Ovary (tissue), 9 donors: Measurements from ENCODE around the gene CXCR5. TPM values are rescaled to one million over a fixed set of nuclear protein-coding genes. Genes with fewer than 3 reads are reported as not detected.

Experiments
- DNase-seq, 5 donors: peaks; one replicate each; pipeline ENCODE4 v3.0.0-alpha.2; 2019 to 2020
- H3K27ac ChIP-seq, 2 donors: fragments of 200-600 bp; one replicate each; pipeline versions ENCODE4 v1.5.1 to v1.8.0; 2019 to 2022
- H3K27me3 ChIP-seq: fragments of 200-600 bp; one replicate; pipeline ENCODE4 v1.8.0; 2022
- H3K36me3 ChIP-seq: fragments of 200-600 bp; sonication (generic); one replicate; pipeline ENCODE4 v1.5.1; 2019
- H3K4me1 ChIP-seq: one replicate; pipeline ENCODE4 v1.8.1; 2013; ENCODE audit warnings: mild to moderate bottlenecking, moderate library complexity; ENCODE audit not compliant: insufficient read depth
- H3K4me3 ChIP-seq: fragments of 200-600 bp; sonication (generic); one replicate; pipeline ENCODE4 v1.5.1; 2017
- H3K9me3 ChIP-seq, 2 donors: fragments of 200-600 bp in 1 of 2; sonication (generic) in 1 of 2; one replicate each; pipeline versions ENCODE4 v1.5.1 to v1.8.1; 2013 to 2019; ENCODE audit warnings: mild to moderate bottlenecking in 1 of 2, moderate library complexity in 1 of 2
- CTCF ChIP-seq, 3 donors: fragments of 450-650 bp in 2 of 3; fragments of 200-600 bp in 1 of 3; IDR thresholded peaks; one replicate each; pipeline versions ENCODE4 v1.5.1 to v1.8.0; 2016 to 2022; ENCODE audit warnings: antibody characterized with exemption in 3 of 3, mild to moderate bottlenecking in 1 of 3
- EP300 ChIP-seq: sonication (generic); formaldehyde crosslinking; IDR thresholded peaks from one replicate; pipeline ENCODE4 v1.6.1; 2017; ENCODE audit warnings: antibody characterized with exemption
- POLR2A ChIP-seq: fragments of 450-650 bp; IDR thresholded peaks from one replicate; pipeline ENCODE4 v1.6.1; 2017; ENCODE audit warnings: antibody characterized with exemption, mild to moderate bottlenecking, moderate library complexity
- WGBS, 3 donors: extraction: QIAGEN DNeasy Blood & Tissue Kit in 1 of 3; methylation state at CpG; one replicate each; pipeline versions ENCODE4 v1.1.5 to v1.1.7; 2013 to 2017; 5-methylcytosine and 5-hydroxymethylcytosine counted together
- intact Hi-C, 4 donors: fragments of 100-400 bp; cut with DNase I; formaldehyde crosslinking; loops; one replicate each; pipeline versions ENCODE4 v1.11.0 to v1.15.1; 2022 to 2023
- polyA plus RNA-seq, 2 donors: library from polyadenylated mRNA; stranded (reverse); fragments of 200-250 nt in 1 of 2; fragments of 350-450 nt in 1 of 2; fragmentation: Illumina TruSeq in 1 of 2; extraction: RNeasy Lipid Tissue Mini Kit (QIAGEN cat#74804) in 1 of 2; gene quantifications; one replicate each; pipeline ENCODE4 v1.2.3, GENCODE V29; 2013 to 2014
- total RNA-seq, 7 donors: library from RNA; depleted of rRNA in 2 of 7; stranded (reverse); fragments of >200 nt in 2 of 7; fragmentation: NEBNext Ultra II Directional in 3 of 7; extraction: Animal tissue kit (Norgen Biotek cat#: 25700) in 3 of 7; gene quantifications; one replicate each; pipeline versions ENCODE4 v1.1.0 to v1.2.4, GENCODE V29; 2016 to 2023
- donor health status: DM: no; HTN: no; CAD: no; lungs with moderate emphysema.
- donor health status: DM: no; HTN: no; CAD: no.
- donor health status: Bipolar disorder and iron deficiency.
- donor health status: DM: yes; HTN: yes; CAD: no.
- donor health status: DM: no; HTN: no; CAD: no.
- donor health status: DM: yes; HTN: yes; CAD: no.

Gene CXCR5
- total and polyA plus RNA-seq, 9 donors = 0.05 to 0.17 TPM; not detected in 7

DNA sequence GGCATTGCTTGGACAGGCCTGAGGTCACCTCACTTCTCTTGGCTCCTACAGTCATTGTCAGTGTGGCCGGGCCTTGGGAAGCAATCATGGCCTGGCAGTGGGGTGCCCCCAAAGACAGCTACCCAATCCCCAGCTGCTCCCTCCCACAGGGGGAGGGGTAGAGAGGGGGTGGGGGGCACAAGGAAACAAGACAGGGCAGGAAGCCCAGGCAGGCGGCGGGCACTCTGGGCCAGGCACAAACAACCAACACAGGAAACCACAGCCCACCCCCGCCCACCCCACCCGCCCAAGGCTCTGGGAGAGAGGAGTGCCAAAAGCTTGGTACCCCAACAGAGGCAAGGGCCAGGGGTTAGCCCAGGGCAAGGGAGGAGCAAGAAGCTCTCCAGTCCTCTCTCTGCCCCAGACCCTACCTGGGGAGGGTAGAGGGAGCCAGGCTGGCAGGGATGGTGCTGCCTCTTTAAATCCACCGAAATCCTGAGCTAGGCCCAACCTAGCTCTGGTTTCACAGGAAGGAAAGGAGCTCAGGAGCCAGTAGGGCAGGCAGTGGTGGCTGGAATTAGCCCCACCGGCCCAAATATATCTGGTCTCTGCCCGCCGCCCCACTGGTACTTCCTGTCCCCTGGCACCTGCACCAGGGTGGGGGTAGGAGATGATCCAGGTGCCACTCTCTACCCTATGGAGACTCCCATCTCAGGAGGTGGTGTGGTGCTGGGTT, 29.9 kb downstream of the CXCR5 start:
- no peaks in the 10 kb centered on the region for H3K27me3 ChIP-seq
- TF ChIP-seq CTCF (IDR thresholded peaks at IDR 0.05) (no peak), EP300 (no peak), POLR2A (no peak)
- H3K36me3 ChIP-seq = no peaks in the 10 kb centered on the region
- H3K4me1 ChIP-seq = peaks cover 59% of the 10 kb centered on the region
- no peak overlapping the region for H3K4me3 ChIP-seq
- intact Hi-C loops = no loop called here
- peak overlapping the region; percentile 89 to 94 for H3K27ac ChIP-seq
- H3K9me3 ChIP-seq = no peaks in the 10 kb centered on the region
- WGBS, 3 donors = 32 to 51% (median 32%) methylated on average over 8 to 9 of the region's 9 CpGs
- DNase-seq = peak in 3 of 5 donors; percentile 22 to 43 (median 26)

DNA sequence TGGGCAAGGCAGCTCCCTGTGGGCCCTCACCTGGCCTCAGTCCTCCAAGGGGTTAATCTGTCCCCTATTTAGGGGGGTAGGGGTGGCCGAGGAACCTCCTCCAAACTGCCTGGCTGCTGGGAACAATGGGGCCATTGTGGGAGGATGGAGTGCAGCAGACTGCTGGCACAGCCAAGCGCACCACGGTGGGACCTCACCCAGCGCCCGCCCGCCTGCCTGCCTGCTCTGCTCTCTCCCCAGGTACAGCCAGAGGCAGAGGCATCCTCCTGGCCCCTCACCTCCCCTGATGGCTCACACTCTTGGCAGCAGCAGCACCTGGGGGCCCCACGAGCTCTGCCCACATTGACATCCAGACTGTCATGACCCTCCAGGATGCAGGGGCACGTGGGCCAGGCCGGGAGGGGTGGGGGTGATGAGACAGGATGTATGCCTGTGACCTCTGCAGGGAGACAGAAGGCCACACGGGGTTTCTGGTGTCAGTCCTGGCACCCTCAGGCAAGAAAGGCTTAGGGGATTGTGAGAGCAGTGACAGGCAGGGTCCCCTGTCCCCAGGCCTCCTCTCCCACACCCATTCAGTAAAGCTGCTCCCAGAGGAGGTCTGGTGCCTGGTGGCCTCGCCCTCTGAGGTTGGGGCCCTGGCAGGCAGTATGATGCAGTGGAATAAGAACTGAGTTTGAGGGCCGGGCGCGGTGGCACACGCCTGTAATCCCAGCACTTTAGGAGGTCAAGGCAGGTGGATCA, 30.7 kb downstream of the CXCR5 start:
- H3K4me1 ChIP-seq = peaks cover 59% of the 10 kb centered on the region
- 45 to 53% (median 50%) methylated on average over 13 to 15 of the region's 15 CpGs for WGBS, 3 donors
- TF ChIP-seq CTCF (IDR thresholded peaks at IDR 0.05) (no peak), POLR2A (no peak), EP300 (no peak)
- no peaks in the 10 kb centered on the region for H3K36me3 ChIP-seq
- H3K9me3 ChIP-seq = no peaks in the 10 kb centered on the region
- no peak overlapping the region for H3K4me3 ChIP-seq
- no peaks in the 10 kb centered on the region for H3K27me3 ChIP-seq
- peak in 4 of 5 donors; percentile 24 to 48 (median 45) for DNase-seq
- H3K27ac ChIP-seq = peak overlapping the region; percentile 89 to 94
- intact Hi-C loops = no loop called here

DNA sequence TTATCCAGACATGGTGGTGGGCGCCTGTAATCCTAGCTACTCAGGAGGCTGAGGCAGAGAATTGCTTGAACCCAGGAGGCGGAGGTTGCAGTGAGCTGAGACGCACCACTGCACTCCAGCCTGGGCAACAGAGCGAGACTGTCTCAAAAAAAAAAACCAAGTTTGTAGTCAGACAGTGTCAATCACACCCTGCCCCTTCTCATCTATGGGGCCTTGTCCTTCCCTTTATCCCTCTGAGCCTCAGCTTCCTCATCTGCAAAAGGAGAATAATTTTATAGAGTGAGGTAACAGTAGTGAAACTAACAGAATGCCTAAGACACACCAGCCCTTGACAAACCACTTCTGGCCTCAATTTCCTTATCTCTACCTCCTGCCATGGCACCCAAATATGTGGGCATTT, 31.3 kb downstream of the CXCR5 start:
- no peaks in the 10 kb centered on the region for H3K9me3 ChIP-seq
- intact Hi-C loops = no loop called here
- WGBS, 3 donors = 90 to 94% (median 93%) methylated on average over 4 of the region's 4 CpGs
- H3K4me3 ChIP-seq = no peak overlapping the region
- peaks cover 58% of the 10 kb centered on the region for H3K4me1 ChIP-seq
- H3K27me3 ChIP-seq = no peaks in the 10 kb centered on the region
- no peaks in the 10 kb centered on the region for H3K36me3 ChIP-seq
- TF ChIP-seq CTCF (IDR thresholded peaks at IDR 0.05) (no peak), EP300 (no peak), POLR2A (no peak)
- H3K27ac ChIP-seq = peak overlapping the region; percentile 89 to 94
- no peak for DNase-seq

GRCh38 chr11:118915396-118915795, 31.7 kb downstream of the CXCR5 start:
- DNase-seq = no peak
- WGBS, 3 donors = 78 to 83% (median 82%) methylated on average over 2 of the region's 2 CpGs
- no peaks in the 10 kb centered on the region for H3K27me3 ChIP-seq
- TF ChIP-seq POLR2A (no peak), CTCF (IDR thresholded peaks at IDR 0.05) (no peak), EP300 (no peak)
- H3K4me1 ChIP-seq = peaks cover 60% of the 10 kb centered on the region
- no peaks in the 10 kb centered on the region for H3K9me3 ChIP-seq
- intact Hi-C loops = no loop called here
- H3K36me3 ChIP-seq = no peaks in the 10 kb centered on the region
- H3K27ac ChIP-seq = peak overlapping the region; percentile 89 to 94
- H3K4me3 ChIP-seq = no peak overlapping the region
